HG03280 (cell line): ENCODE results near the gene ZBED4.
A peak's percentile ranks its signal among the peaks of the same experiment; 100 is the strongest.

ENCODE experiments used
- ATAC-seq: cut with Tn5 transposase; IDR thresholded peaks from one replicate; pipeline ENCODE4 v1.9.1; 2021; ENCODE audit warnings: mild to moderate bottlenecking, moderate library complexity; ENCODE audit not compliant: unreplicated experiment

The ZBED4 gene

GRCh38 chr22:49900441-49901230 is 47.0 kb downstream of the ZBED4 start:
- ATAC-seq = no peak

- no peak for ATAC-seq
These were observed 47.8 kb downstream of the ZBED4 start for GRCh38 chr22:49901457-49901856.

GRCh38 chr22:49903322-49904039 is 49.8 kb downstream of the ZBED4 start:
- ATAC-seq = no peak

GRCh38 chr22:49904040-49904369 is 50.4 kb downstream of the ZBED4 start:
- no peak for ATAC-seq

- no peak for ATAC-seq
These were observed 51.8 kb downstream of the ZBED4 start for GRCh38 chr22:49905465-49905864.

GRCh38 chr22:49906071-49906798 is 52.6 kb downstream of the ZBED4 start:
- no peak for ATAC-seq

- no peak for ATAC-seq
These were observed 53.2 kb downstream of the ZBED4 start for GRCh38 chr22:49906799-49907290.

- ATAC-seq = no peak
These were observed 54.2 kb downstream of the ZBED4 start for GRCh38 chr22:49907807-49908206.

GRCh38 chr22:49909476-49910205 is 56.0 kb downstream of the ZBED4 start:
- ATAC-seq = no peak

GRCh38 chr22:49910229-49911155 is 56.8 kb downstream of the ZBED4 start:
- ATAC-seq = no peak

- no peak for ATAC-seq
These were observed 58.4 kb downstream of the ZBED4 start for GRCh38 chr22:49911881-49912625.

- ATAC-seq = no peak
These were observed 59.4 kb downstream of the ZBED4 start for GRCh38 chr22:49913026-49913425.

GRCh38 chr22:49913446-49913845 is 59.8 kb downstream of the ZBED4 start:
- ATAC-seq = no peak

GRCh38 chr22:49914256-49914655 is 60.6 kb downstream of the ZBED4 start:
- ATAC-seq = no peak

GRCh38 chr22:49915610-49916009 is 62.0 kb downstream of the ZBED4 start:
- no peak for ATAC-seq

- no peak for ATAC-seq
These were observed 63.2 kb downstream of the ZBED4 start for GRCh38 chr22:49916831-49917230.

- peak; percentile 94 for ATAC-seq
These were observed 64.6 kb downstream of the ZBED4 start, which contains the start of the genes ALG12 and CRELD2 for GRCh38 chr22:49917974-49918910. Gene ALG12, minus strand, starts transcription at chr22:49918438. Its CDS starts 4,673 bp downstream, at chr22:49913765. Gene CRELD2, plus strand, starts transcription at chr22:49918634. Its CDS starts 136 bp downstream, at chr22:49918770.
